ENCODE data around the gene SEC23IP.
"Not testable (repeated sequence)": the region's sequence is repeated elsewhere in the genome, so short reads cannot be mapped to it uniquely, and the experiment has no call there.

The SEC23IP gene

GRCh38 chr10:119892188-119893065 lies at the start of gene SEC23IP:
Gene SEC23IP (plus strand): TSS chr10:119892730. CDS start chr10:119892783, 53 bp downstream.
- DNase-seq (ENCODE audit: low read depth, low spot score) = peak; percentile 98

- no peak for DNase-seq (ENCODE audit: low read depth, low spot score)
Observed at GRCh38 chr10:119845656-119846055, 46.9 kb upstream of the SEC23IP start.

GRCh38 chr10:119849031-119849789 lies 43.3 kb upstream of the SEC23IP start:
- peak; percentile 87 for DNase-seq (ENCODE audit: low read depth, low spot score)

GRCh38 chr10:119849944-119850343 lies 42.6 kb upstream of the SEC23IP start:
- no peak for DNase-seq (ENCODE audit: low read depth, low spot score)

- no peak for DNase-seq (ENCODE audit: low read depth, low spot score)
Observed at GRCh38 chr10:119852277-119852676, 40.3 kb upstream of the SEC23IP start.

GRCh38 chr10:119852822-119853221 lies 39.7 kb upstream of the SEC23IP start:
- no peak for DNase-seq (ENCODE audit: low read depth, low spot score)

GRCh38 chr10:119853574-119853973 lies 39.0 kb upstream of the SEC23IP start:
- DNase-seq (ENCODE audit: low read depth, low spot score) = no peak

GRCh38 chr10:119858063-119858462 lies 34.5 kb upstream of the SEC23IP start:
- DNase-seq (ENCODE audit: low read depth, low spot score) = no peak

- peak; percentile 59 for DNase-seq (ENCODE audit: low read depth, low spot score)
Observed at GRCh38 chr10:119859420-119860258, 32.9 kb upstream of the SEC23IP start.

GRCh38 chr10:119860866-119861607 lies 31.5 kb upstream of the SEC23IP start:
- no peak for DNase-seq (ENCODE audit: low read depth, low spot score)

- DNase-seq (ENCODE audit: low read depth, low spot score) = no peak
Observed at GRCh38 chr10:119862524-119862923, 30.0 kb upstream of the SEC23IP start.

GRCh38 chr10:119863951-119864565 lies 28.5 kb upstream of the SEC23IP start:
- no peak for DNase-seq (ENCODE audit: low read depth, low spot score)

- no peak for DNase-seq (ENCODE audit: low read depth, low spot score)
Observed at GRCh38 chr10:119865699-119866240, 26.8 kb upstream of the SEC23IP start.

- DNase-seq (ENCODE audit: low read depth, low spot score) = no peak
Observed at GRCh38 chr10:119867317-119867716, 25.2 kb upstream of the SEC23IP start.

GRCh38 chr10:119869398-119869797 lies 23.1 kb upstream of the SEC23IP start:
- DNase-seq (ENCODE audit: low read depth, low spot score) = not testable (repeated sequence)

- peak; percentile 52 for DNase-seq (ENCODE audit: low read depth, low spot score)
Observed at GRCh38 chr10:119871881-119872609, 20.5 kb upstream of the SEC23IP start.

GRCh38 chr10:119872610-119872859 lies 20.0 kb upstream of the SEC23IP start, which contains the start of gene MCMBP:
Gene MCMBP (minus strand): TSS chr10:119872843. CDS start chr10:119872584, 259 bp downstream.
- no peak for DNase-seq (ENCODE audit: low read depth, low spot score)

GRCh38 chr10:119872860-119873681 lies 19.5 kb upstream of the SEC23IP start:
- peak; percentile 97 for DNase-seq (ENCODE audit: low read depth, low spot score)

GRCh38 chr10:119878524-119878923 lies 14.0 kb upstream of the SEC23IP start:
- no peak for DNase-seq (ENCODE audit: low read depth, low spot score)
